ENCODE data around the gene SMCO3.

DNA sequence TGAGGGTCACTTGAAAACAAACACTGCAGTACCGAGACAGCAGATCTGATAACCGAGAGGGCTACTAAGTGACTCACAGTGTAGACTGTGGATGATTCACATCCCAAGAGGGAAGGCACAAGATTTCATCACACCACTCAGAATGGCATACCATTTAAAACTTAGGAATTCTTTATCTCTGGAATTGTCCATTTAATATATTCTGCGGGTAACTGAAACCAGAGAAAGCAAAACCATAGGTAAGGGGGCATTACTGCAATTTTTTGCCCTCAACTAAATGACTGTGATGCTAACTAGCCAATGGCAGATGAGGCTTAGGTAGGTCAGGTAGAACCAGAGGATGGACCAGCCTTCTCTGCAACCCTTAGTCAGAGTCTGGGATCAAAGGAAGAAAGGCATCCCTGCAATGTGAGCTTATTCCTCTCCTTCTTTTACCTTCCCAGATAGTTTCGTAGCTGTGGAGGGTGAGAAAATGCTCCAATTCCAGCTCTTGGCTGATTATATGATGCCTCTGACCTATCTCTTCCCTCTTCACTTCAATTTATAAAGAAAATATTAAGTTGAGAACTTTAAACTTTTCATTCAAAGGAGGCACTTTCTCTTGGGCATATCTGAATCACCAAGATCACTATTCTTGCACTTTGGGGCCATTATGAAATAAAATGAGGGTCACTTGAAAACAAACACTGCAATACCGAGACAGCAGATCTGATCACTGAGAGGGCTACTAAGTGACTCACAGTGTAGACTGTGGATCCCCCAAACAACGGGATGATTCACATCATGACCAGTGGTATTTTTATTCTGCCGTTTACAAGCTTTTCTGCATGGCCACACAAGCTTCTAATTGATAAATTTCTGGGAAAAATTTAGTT is 22.6 kb upstream of the SMCO3 start:
- TF ChIP-seq, protein P1, sequence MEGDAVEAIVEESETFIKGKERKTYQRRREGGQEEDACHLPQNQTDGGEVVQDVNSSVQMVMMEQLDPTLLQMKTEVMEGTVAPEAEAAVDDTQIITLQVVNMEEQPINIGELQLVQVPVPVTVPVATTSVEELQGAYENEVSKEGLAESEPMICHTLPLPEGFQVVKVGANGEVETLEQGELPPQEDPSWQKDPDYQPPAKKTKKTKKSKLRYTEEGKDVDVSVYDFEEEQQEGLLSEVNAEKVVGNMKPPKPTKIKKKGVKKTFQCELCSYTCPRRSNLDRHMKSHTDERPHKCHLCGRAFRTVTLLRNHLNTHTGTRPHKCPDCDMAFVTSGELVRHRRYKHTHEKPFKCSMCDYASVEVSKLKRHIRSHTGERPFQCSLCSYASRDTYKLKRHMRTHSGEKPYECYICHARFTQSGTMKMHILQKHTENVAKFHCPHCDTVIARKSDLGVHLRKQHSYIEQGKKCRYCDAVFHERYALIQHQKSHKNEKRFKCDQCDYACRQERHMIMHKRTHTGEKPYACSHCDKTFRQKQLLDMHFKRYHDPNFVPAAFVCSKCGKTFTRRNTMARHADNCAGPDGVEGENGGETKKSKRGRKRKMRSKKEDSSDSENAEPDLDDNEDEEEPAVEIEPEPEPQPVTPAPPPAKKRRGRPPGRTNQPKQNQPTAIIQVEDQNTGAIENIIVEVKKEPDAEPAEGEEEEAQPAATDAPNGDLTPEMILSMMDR (IDR thresholded peaks at IDR 0.05): no peak
- no peak for TF ChIP-seq POLR2A (IDR thresholded peaks at IDR 0.05)
- TF ChIP-seq EP300 (IDR thresholded peaks at IDR 0.05): no peak

All from tibial nerve (tissue), 4 donors.